WTC11 (cell line): ENCODE results near the gene MPST. TPM values are rescaled to one million over a fixed set of nuclear protein-coding genes. Genes with fewer than 3 reads are reported as not detected.

ENCODE experiments used
- ATAC-seq: fragments of 200-7000 bp; cut with Tn5 transposase; 2 replicates; pipeline ENCODE4 v1.10.0; 2021; ENCODE audit warnings: mild to moderate bottlenecking, moderate library complexity
- CTCF ChIA-PET: fragments of 300-600 bp; sonication (Branson Sonifier 250); formaldehyde crosslinking; loops from one replicate; lab custom pipeline; 2021; ENCODE audit warnings: antibody characterized with exemption; lab: Charles Lee
- POLR2A ChIA-PET: fragments of 350-600 bp; sonication (Branson Sonifier 250); formaldehyde crosslinking; loops from one replicate; lab custom pipeline; 2021; ENCODE audit warnings: antibody characterized with exemption; lab: Charles Lee
- DNase-seq: peaks from one replicate; pipeline ENCODE4 v3.0.0; 2021; ENCODE audit warnings: low spot score
- H3K27ac Mint-ChIP-seq: 2 replicates; pipeline ENCODE4 v1.8.0; 2021; ENCODE audit warnings: mixed read lengths
- H3K27me3 Mint-ChIP-seq: 2 replicates; pipeline ENCODE4 v1.8.0; 2021; ENCODE audit warnings: low read depth, mild to moderate bottlenecking, moderate library complexity, mixed read lengths
- H3K36me3 Mint-ChIP-seq: 2 replicates; pipeline ENCODE4 v1.8.0; 2021; ENCODE audit warnings: mixed read lengths
- H3K4me1 Mint-ChIP-seq: 2 replicates; pipeline ENCODE4 v1.8.0; 2022; ENCODE audit warnings: mixed read lengths
- H3K4me3 Mint-ChIP-seq: 2 replicates; pipeline ENCODE4 v1.8.0; 2021; ENCODE audit warnings: mild to moderate bottlenecking, moderate library complexity, mixed read lengths
- H3K9me3 Mint-ChIP-seq: 2 replicates; pipeline ENCODE4 v1.8.0; 2021; ENCODE audit warnings: mixed read lengths
- ATF6 ChIP-seq: sonication (generic); formaldehyde crosslinking; IDR thresholded peaks from 2 replicates; pipeline ENCODE4 v1.8.1; 2023; ENCODE audit warnings: mild to moderate bottlenecking, missing genetic modification reagents
- E2F5 ChIP-seq: sonication (generic); formaldehyde crosslinking; IDR thresholded peaks from 2 replicates; pipeline ENCODE4 v1.8.1; 2022; ENCODE audit warnings: mild to moderate bottlenecking, moderate library complexity, missing genetic modification reagents
- ELF4 ChIP-seq: sonication (generic); formaldehyde crosslinking; IDR thresholded peaks from 2 replicates; pipeline ENCODE4 v1.8.1; 2022; ENCODE audit warnings: low read depth, mild to moderate bottlenecking, moderate library complexity, missing genetic modification reagents
- FOXP1 ChIP-seq: sonication (generic); formaldehyde crosslinking; IDR thresholded peaks from 2 replicates; pipeline ENCODE4 v1.8.0; 2022; ENCODE audit warnings: missing genetic modification reagents, mild to moderate bottlenecking, moderate library complexity, borderline replicate concordance
- FOXP4 ChIP-seq: sonication (generic); formaldehyde crosslinking; IDR thresholded peaks from 2 replicates; pipeline ENCODE4 v1.8.0; 2022; ENCODE audit warnings: mild to moderate bottlenecking, missing genetic modification reagents
- GTF2I ChIP-seq: fragments of 250-450 bp; sonication (Bioruptor Pico); conservative IDR thresholded peaks from 2 replicates; pipeline ENCODE4 v1.4.0; 2021; ENCODE audit warnings: mild to moderate bottlenecking
- MXD4 ChIP-seq: fragments of 250-450 bp; sonication (Bioruptor Pico); IDR thresholded peaks from 2 replicates; pipeline ENCODE4 v1.8.0; 2021; ENCODE audit warnings: mild to moderate bottlenecking, moderate library complexity, borderline replicate concordance
- NFATC4 ChIP-seq: fragments of 250-450 bp; sonication (Bioruptor Pico); IDR thresholded peaks from 2 replicates; pipeline ENCODE4 v1.9.0; 2021; ENCODE audit warnings: mild to moderate bottlenecking
- NR3C1 ChIP-seq: sonication (generic); formaldehyde crosslinking; conservative IDR thresholded peaks from 2 replicates; pipeline ENCODE4 v1.8.1; 2023; ENCODE audit warnings: low read depth, mild to moderate bottlenecking, missing genetic modification reagents
- PREB ChIP-seq: sonication (generic); formaldehyde crosslinking; IDR thresholded peaks from 2 replicates; pipeline ENCODE4 v1.8.1; 2022; ENCODE audit warnings: mild to moderate bottlenecking, missing genetic modification reagents, moderate library complexity, borderline replicate concordance
- RORB ChIP-seq: fragments of 250-450 bp; sonication (Bioruptor Pico); IDR thresholded peaks from 2 replicates; pipeline ENCODE4 v1.9.0; 2021; ENCODE audit warnings: mild to moderate bottlenecking
- SMAD4 ChIP-seq: sonication (generic); formaldehyde crosslinking; IDR thresholded peaks from 2 replicates; pipeline ENCODE4 v1.8.0; 2022; ENCODE audit warnings: mild to moderate bottlenecking, missing genetic modification reagents
- TEAD4 ChIP-seq: sonication (generic); formaldehyde crosslinking; IDR thresholded peaks from 2 replicates; pipeline ENCODE4 v1.8.0; 2022; ENCODE audit warnings: mild to moderate bottlenecking, missing genetic modification reagents
- TP53 ChIP-seq: sonication (generic); formaldehyde crosslinking; IDR thresholded peaks from 2 replicates; pipeline ENCODE4 v1.8.1; 2023; ENCODE audit warnings: mild to moderate bottlenecking, missing genetic modification reagents
- ZNF416 ChIP-seq: fragments of 250-450 bp; sonication (Bioruptor Pico); IDR thresholded peaks from 2 replicates; pipeline ENCODE4 v1.9.0; 2021; ENCODE audit warnings: mild to moderate bottlenecking, inconsistent platforms
- total RNA-seq: library from RNA; stranded (reverse); gene quantifications from 3 replicates; pipeline ENCODE4 v1.2.3, GENCODE V29; 2021
- TF ChIP-seq, protein P1 (sequence below): sonication (generic); formaldehyde crosslinking; IDR thresholded peaks from 2 replicates; pipeline ENCODE4 v1.8.0; 2023; ENCODE audit warnings: mild to moderate bottlenecking, missing genetic modification reagents
- TF ChIP-seq, protein P2 (sequence below): sonication (generic); formaldehyde crosslinking; IDR thresholded peaks from 2 replicates; pipeline ENCODE4 v1.8.0; 2023; ENCODE audit warnings: missing genetic modification reagents, mild to moderate bottlenecking, borderline replicate concordance
- TF ChIP-seq, protein P3 (sequence below): sonication (generic); formaldehyde crosslinking; IDR thresholded peaks from 2 replicates; pipeline ENCODE4 v1.8.1; 2023; ENCODE audit warnings: mild to moderate bottlenecking, missing genetic modification reagents

Gene MPST
- total RNA-seq, 1 experiment from 2014 or later, result 86.6 TPM

DNA sequence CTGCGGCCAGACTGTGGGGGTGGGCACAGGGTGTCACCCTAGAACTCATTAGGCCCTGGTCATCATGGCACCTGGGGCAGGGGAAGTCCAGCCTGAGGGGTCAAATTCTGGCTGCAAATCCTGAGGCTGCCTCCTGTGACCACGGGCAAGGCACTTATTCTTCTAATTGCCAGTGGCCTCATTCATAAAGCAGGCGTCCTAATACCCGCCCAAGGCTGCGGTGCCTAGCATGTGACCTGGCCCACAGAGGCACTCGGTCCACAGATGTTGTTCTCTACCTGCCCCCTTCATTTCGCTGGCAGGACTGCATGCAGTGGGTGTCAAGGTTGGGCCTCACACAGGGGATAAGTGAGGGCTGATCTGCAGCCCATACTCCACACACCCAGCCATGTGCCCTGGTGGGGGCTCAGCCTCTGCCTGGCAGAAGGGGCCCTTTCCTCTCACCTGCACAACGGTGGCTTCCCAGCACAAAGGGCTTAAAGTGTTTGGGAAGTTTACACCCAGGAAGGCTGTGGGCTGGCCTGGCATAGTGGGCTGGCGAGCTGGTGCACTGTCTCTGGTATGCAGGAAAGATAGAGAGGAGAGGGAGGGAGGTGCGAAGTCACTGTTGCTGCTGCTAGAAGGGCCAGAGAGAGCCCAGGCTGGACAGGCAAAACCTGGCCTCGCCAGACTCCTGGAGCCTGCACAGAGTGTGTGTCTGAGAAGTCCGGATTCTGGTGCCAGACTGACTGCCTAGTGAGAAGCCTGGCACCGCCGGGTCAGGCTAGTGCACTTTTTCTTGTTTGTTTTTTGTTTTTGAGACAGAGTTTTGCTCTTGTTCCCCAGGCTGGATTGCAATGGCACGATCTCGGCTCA lies 3.2 kb downstream of the MPST start:
- Mint-ChIP-seq H3K36me3 (peaks cover 23% of the 10 kb centered on the region), H3K4me1 (peaks cover 26% of the 10 kb centered on the region), H3K27me3 (no peaks in the 10 kb centered on the region)
- POLR2A ChIA-PET, result no interaction called here
- TF ChIP-seq SMAD4 (CRISPR knock-in tag), result no peak
- TF ChIP-seq ATF6 (CRISPR knock-in tag), result no peak
- TF ChIP-seq FOXP1, result no peak
- TF ChIP-seq NFATC4 (CRISPR knock-in tag), result no peak
- no peak for TF ChIP-seq TEAD4 (CRISPR knock-in tag)
- no peak for TF ChIP-seq RORB
- no peak for TF ChIP-seq NR3C1 (CRISPR knock-in tag)
- TF ChIP-seq, protein P1, sequence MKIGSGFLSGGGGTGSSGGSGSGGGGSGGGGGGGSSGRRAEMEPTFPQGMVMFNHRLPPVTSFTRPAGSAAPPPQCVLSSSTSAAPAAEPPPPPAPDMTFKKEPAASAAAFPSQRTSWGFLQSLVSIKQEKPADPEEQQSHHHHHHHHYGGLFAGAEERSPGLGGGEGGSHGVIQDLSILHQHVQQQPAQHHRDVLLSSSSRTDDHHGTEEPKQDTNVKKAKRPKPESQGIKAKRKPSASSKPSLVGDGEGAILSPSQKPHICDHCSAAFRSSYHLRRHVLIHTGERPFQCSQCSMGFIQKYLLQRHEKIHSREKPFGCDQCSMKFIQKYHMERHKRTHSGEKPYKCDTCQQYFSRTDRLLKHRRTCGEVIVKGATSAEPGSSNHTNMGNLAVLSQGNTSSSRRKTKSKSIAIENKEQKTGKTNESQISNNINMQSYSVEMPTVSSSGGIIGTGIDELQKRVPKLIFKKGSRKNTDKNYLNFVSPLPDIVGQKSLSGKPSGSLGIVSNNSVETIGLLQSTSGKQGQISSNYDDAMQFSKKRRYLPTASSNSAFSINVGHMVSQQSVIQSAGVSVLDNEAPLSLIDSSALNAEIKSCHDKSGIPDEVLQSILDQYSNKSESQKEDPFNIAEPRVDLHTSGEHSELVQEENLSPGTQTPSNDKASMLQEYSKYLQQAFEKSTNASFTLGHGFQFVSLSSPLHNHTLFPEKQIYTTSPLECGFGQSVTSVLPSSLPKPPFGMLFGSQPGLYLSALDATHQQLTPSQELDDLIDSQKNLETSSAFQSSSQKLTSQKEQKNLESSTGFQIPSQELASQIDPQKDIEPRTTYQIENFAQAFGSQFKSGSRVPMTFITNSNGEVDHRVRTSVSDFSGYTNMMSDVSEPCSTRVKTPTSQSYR (CRISPR knock-in tag), result no peak
- TF ChIP-seq, all 79 proteins: peak for 0
- Mint-ChIP-seq H3K4me3 (no peak overlapping the region), H3K9me3 (no peaks in the 10 kb centered on the region), H3K27ac (no peak overlapping the region)
- CTCF ChIA-PET, result interaction anchor here (0.8 to 5.1 kb wide), 21 partner anchors 8 to 265 kb away, joined by 3 to 38 read pairs (median 4); partner anchors contain the start of genes IFT27 and KCTD17
- no peak for ATAC-seq
- no peak for DNase-seq

- no peak overlapping the region for H3K27ac Mint-ChIP-seq
- H3K9me3 Mint-ChIP-seq, result no peaks in the 10 kb centered on the region
- ChIA-PET CTCF (interaction anchor here (0.8 to 1.8 kb wide), 3 partner anchors 12 to 168 kb away, joined by 3 to 7 read pairs (median 3); no protein-coding TSS in a partner anchor), POLR2A (interaction anchor here (0.6 kb wide), 1 partner anchor 12 kb away, joined by 5 read pairs; no protein-coding TSS in a partner anchor)
- ATAC-seq (no peak), DNase-seq (no peak)
- H3K27me3 Mint-ChIP-seq, result no peaks in the 10 kb centered on the region
- H3K4me3 Mint-ChIP-seq, result no peak overlapping the region
- H3K36me3 Mint-ChIP-seq, result peaks cover 26% of the 10 kb centered on the region
- H3K4me1 Mint-ChIP-seq, result peaks cover 22% of the 10 kb centered on the region
- TF ChIP-seq TEAD4 (CRISPR knock-in tag) (no peak), GTF2I (CRISPR knock-in tag) (no peak), MXD4 (CRISPR knock-in tag) (no peak), ELF4 (CRISPR knock-in tag) (no peak), E2F5 (no peak), NR3C1 (CRISPR knock-in tag) (no peak), ZNF416 (no peak), FOXP4 (CRISPR knock-in tag) (no peak), TP53 (no peak), PREB (CRISPR knock-in tag) (no peak)
- TF ChIP-seq, protein P2, sequence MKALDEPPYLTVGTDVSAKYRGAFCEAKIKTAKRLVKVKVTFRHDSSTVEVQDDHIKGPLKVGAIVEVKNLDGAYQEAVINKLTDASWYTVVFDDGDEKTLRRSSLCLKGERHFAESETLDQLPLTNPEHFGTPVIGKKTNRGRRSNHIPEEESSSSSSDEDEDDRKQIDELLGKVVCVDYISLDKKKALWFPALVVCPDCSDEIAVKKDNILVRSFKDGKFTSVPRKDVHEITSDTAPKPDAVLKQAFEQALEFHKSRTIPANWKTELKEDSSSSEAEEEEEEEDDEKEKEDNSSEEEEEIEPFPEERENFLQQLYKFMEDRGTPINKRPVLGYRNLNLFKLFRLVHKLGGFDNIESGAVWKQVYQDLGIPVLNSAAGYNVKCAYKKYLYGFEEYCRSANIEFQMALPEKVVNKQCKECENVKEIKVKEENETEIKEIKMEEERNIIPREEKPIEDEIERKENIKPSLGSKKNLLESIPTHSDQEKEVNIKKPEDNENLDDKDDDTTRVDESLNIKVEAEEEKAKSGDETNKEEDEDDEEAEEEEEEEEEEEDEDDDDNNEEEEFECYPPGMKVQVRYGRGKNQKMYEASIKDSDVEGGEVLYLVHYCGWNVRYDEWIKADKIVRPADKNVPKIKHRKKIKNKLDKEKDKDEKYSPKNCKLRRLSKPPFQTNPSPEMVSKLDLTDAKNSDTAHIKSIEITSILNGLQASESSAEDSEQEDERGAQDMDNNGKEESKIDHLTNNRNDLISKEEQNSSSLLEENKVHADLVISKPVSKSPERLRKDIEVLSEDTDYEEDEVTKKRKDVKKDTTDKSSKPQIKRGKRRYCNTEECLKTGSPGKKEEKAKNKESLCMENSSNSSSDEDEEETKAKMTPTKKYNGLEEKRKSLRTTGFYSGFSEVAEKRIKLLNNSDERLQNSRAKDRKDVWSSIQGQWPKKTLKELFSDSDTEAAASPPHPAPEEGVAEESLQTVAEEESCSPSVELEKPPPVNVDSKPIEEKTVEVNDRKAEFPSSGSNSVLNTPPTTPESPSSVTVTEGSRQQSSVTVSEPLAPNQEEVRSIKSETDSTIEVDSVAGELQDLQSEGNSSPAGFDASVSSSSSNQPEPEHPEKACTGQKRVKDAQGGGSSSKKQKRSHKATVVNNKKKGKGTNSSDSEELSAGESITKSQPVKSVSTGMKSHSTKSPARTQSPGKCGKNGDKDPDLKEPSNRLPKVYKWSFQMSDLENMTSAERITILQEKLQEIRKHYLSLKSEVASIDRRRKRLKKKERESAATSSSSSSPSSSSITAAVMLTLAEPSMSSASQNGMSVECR (CRISPR knock-in tag), result no peak
- TF ChIP-seq, protein P3, sequence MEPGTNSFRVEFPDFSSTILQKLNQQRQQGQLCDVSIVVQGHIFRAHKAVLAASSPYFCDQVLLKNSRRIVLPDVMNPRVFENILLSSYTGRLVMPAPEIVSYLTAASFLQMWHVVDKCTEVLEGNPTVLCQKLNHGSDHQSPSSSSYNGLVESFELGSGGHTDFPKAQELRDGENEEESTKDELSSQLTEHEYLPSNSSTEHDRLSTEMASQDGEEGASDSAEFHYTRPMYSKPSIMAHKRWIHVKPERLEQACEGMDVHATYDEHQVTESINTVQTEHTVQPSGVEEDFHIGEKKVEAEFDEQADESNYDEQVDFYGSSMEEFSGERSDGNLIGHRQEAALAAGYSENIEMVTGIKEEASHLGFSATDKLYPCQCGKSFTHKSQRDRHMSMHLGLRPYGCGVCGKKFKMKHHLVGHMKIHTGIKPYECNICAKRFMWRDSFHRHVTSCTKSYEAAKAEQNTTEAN, result no peak
These were observed 4.3 kb downstream of the MPST start for GRCh38 chr22:37023743-37024338.
